Ectodermal cell (in vitro differentiated cells): ENCODE data around the gene CYP4V2.

Experiments used
- H3K27ac ChIP-seq: 2 replicates; pipeline ENCODE4 v1.7.0; 2013; ENCODE audit warnings: mild to moderate bottlenecking, low read depth, low read length; ENCODE audit not compliant: insufficient read depth, poor library complexity, severe bottlenecking
- H3K27me3 ChIP-seq: 2 replicates; pipeline ENCODE4 v1.7.0; 2013; ENCODE audit warnings: mild to moderate bottlenecking, low read length; ENCODE audit not compliant: insufficient read depth, control insufficient read depth, poor library complexity, severe bottlenecking
- H3K36me3 ChIP-seq: one replicate; pipeline ENCODE4 v1.7.0; 2013; ENCODE audit warnings: low read length; ENCODE audit not compliant: control insufficient read depth, insufficient read depth
- H3K4me1 ChIP-seq: one replicate; pipeline ENCODE4 v1.7.0; 2013; ENCODE audit warnings: low read length; ENCODE audit not compliant: control insufficient read depth, insufficient read depth
- H3K4me3 ChIP-seq: 2 replicates; pipeline ENCODE4 v1.7.0; 2013; ENCODE audit warnings: low read depth, low read length, control low read depth; ENCODE audit not compliant: insufficient read depth
- H3K9me3 ChIP-seq: 2 replicates; pipeline ENCODE4 v1.7.0; 2013; ENCODE audit warnings: mild to moderate bottlenecking, low read length, moderate library complexity; ENCODE audit not compliant: control insufficient read depth
- WGBS, 2 experiments: methylation state at CpG; one replicate each; pipeline ENCODE4 v1.1.7; 2013; ENCODE audit warnings: missing lambda C conversion rate in 2 of 2; 5-methylcytosine and 5-hydroxymethylcytosine counted together

Gene CYP4V2

DNA sequence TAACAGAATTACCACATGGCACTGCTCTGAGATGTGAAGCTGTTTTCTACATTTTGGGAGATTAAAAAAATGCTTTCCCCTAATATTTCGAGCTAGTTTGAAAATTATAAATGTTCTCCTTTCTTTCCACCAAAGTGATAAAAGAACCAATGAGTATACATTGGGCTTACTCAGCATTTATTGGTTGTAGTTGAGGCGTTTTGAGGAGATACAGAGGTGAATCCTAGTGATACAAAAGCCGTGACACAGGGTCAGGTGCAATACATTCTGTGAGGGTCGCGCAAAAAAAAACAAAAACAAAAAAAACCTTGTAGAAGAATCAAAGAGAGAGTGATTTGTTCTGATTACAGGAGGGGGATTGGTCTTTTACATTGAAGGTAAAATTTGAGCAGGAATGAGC lies 32.4 kb upstream of the CYP4V2 start:
- H3K9me3 ChIP-seq, result no peaks in the 10 kb centered on the region
- peaks cover 4% of the 10 kb centered on the region for H3K4me1 ChIP-seq
- 90 to 96% methylated on average over 5 of the region's 5 CpGs for WGBS, 2 experiments
- no peaks in the 10 kb centered on the region for H3K27me3 ChIP-seq
- no peaks in the 10 kb centered on the region for H3K36me3 ChIP-seq
- no peak overlapping the region for H3K27ac ChIP-seq
- no peak overlapping the region for H3K4me3 ChIP-seq

GRCh38 chr4:186159613-186160012 lies 31.8 kb upstream of the CYP4V2 start:
- Histone ChIP-seq H3K4me3 (no peak overlapping the region), H3K4me1 (peaks cover 7% of the 10 kb centered on the region), H3K9me3 (no peaks in the 10 kb centered on the region), H3K27ac (no peak overlapping the region), H3K36me3 (no peaks in the 10 kb centered on the region), H3K27me3 (no peaks in the 10 kb centered on the region)
- WGBS, 2 experiments, result 98 to 99% methylated on average over 6 of the region's 6 CpGs

DNA sequence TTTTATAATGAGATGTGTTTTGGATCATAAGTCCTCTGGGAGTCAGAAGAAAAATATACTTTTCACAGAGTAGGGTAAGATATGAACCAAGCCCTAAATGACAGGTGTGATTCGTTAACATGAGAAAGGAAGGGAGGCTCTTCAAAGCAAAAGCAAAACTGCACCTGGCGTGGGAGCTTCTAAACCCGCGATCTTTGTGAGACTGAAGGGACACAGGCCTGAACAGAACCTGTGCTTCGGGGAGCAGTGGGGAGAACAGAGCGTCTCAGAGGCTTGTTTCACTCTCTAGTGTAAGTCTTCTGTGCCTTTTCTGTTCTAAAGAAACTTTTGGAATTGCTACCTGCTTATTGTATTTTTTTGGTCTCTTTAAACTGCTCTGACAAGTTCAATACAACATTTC lies 30.2 kb upstream of the CYP4V2 start:
- Histone ChIP-seq H3K27me3 (no peaks in the 10 kb centered on the region), H3K36me3 (no peaks in the 10 kb centered on the region), H3K4me3 (no peak overlapping the region), H3K27ac (no peak overlapping the region), H3K4me1 (peaks cover 7% of the 10 kb centered on the region), H3K9me3 (no peaks in the 10 kb centered on the region)
- WGBS, 2 experiments, result 87 to 89% methylated on average over 6 of the region's 6 CpGs

DNA sequence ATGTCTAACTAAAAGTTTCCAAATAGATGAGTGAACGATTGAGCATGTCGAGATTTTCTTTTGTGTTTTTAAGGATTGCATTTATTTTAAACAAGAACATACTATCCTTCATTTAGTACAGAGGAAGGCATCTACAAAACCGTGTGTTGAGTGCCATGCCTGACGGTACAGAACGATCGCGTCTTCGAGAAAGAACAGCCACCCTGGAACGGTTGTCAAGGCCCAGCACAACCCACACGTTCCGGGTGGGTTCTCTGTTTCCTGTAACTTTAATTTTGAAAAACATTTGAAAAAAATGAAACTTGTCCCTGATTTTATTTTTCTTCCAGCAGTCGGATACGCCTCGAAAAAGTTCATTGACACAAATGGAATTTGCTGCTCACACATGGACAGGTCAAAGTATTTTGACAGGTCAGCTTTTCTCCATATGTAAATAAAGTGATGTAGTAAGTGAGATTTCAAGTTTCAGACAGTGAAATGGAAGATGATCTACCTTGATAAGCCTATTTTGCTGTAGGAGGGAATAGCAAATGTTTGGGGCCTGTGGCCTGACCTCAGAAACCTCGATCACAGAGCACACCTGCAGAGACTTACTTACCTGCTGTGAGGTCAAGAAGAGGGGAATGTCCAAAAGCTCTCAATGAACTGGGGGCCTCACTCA lies 24.4 kb upstream of the CYP4V2 start:
- WGBS, 2 experiments, result 93 to 94% methylated on average over 13 to 15 of the region's 15 CpGs
- Histone ChIP-seq H3K9me3 (no peaks in the 10 kb centered on the region), H3K27me3 (no peaks in the 10 kb centered on the region), H3K27ac (no peak overlapping the region), H3K4me3 (no peak overlapping the region), H3K4me1 (peaks cover 3% of the 10 kb centered on the region), H3K36me3 (no peaks in the 10 kb centered on the region)

DNA sequence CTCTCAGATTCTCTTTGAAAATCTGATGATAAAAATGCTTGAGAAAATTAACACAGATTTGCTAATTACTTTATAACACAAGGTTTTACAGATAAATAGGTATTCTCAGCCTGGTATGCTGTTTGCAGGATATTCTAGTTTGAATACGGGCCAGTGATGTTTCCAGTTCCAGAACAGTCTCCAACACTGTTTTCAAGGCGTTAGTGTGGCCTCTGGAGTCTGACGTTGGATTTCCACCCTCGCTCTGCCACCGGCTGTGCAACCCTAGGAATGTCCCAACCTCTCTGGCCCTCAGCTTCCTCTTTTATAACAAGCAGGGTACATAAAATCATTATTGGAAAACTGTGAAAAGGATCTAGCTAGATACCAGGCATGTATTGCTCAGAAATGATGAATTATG lies 23.8 kb upstream of the CYP4V2 start:
- H3K36me3 ChIP-seq, result no peaks in the 10 kb centered on the region
- no peak overlapping the region for H3K27ac ChIP-seq
- H3K4me3 ChIP-seq, result no peak overlapping the region
- no peaks in the 10 kb centered on the region for H3K27me3 ChIP-seq
- H3K9me3 ChIP-seq, result no peaks in the 10 kb centered on the region
- H3K4me1 ChIP-seq, result peaks cover 3% of the 10 kb centered on the region
- WGBS, 2 experiments, result 83 to 86% methylated on average over 5 of the region's 5 CpGs

- WGBS, 2 experiments, result 92 to 97% methylated on average over 9 of the region's 9 CpGs
- Histone ChIP-seq H3K27me3 (no peaks in the 10 kb centered on the region), H3K9me3 (no peaks in the 10 kb centered on the region)
Observed at GRCh38 chr4:186168750-186169149, 22.6 kb upstream of the CYP4V2 start.

GRCh38 chr4:186169333-186169944 lies 21.9 kb upstream of the CYP4V2 start:
- no peak overlapping the region for H3K27ac ChIP-seq
- 93 to 96% methylated on average over 18 of the region's 18 CpGs for WGBS, 2 experiments
- H3K36me3 ChIP-seq, result no peaks in the 10 kb centered on the region
- no peaks in the 10 kb centered on the region for H3K4me1 ChIP-seq
- H3K27me3 ChIP-seq, result no peaks in the 10 kb centered on the region
- no peak overlapping the region for H3K4me3 ChIP-seq
- H3K9me3 ChIP-seq, result no peaks in the 10 kb centered on the region

More at GRCh38 chr4:186168750-186169149, 22.6 kb upstream of the CYP4V2 start:
- Histone ChIP-seq H3K27ac (no peak overlapping the region), H3K4me3 (no peak overlapping the region), H3K4me1 (peaks cover 3% of the 10 kb centered on the region), H3K36me3 (no peaks in the 10 kb centered on the region)

DNA sequence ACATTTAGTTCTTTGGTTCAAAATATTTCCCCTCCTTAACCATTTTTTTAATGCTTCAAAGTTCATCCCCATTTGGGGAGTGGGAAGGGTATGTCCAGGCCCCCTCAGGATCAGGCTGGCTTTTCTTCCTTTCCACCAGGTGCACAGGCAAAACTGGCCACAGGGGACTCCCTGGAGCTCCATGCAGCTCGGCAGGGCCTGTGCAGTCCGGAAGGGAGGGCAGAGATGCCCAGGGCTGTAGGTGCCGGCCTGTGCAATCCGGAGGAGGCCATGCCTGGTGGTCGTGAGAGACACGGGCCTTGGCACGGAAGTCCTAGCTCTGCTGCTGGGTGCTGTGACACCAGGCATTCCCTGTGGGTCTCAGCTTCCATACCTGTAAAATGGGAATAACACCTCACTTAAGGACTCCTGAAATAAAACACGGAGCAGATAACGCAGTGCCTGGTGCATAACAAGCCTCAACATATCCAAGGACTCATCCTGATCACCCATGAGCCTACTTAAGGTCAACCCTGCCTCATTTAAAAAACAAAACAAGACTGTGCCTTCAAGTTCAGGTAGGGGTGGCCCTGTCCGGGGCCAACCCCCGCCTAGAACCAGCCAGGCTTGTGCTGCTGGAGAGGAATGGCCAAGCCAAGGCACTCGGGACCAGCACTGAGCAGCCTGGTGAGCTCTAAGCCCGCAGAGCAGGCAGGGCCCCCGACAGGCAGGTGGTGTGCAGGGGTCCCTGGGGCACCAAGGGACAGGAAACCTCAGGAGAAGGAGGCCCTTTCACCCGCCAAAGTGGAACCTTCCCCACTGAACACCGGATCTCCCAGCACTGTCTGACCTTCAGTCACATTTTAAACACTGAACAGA lies 21.2 kb upstream of the CYP4V2 start:
- H3K27me3 ChIP-seq, result no peaks in the 10 kb centered on the region
- WGBS, 2 experiments, result 92 to 93% methylated on average over 16 of the region's 16 CpGs
- H3K4me1 ChIP-seq, result no peaks in the 10 kb centered on the region
- no peaks in the 10 kb centered on the region for H3K36me3 ChIP-seq
- H3K27ac ChIP-seq, result no peak overlapping the region
- H3K9me3 ChIP-seq, result no peaks in the 10 kb centered on the region
- H3K4me3 ChIP-seq, result no peak overlapping the region

DNA sequence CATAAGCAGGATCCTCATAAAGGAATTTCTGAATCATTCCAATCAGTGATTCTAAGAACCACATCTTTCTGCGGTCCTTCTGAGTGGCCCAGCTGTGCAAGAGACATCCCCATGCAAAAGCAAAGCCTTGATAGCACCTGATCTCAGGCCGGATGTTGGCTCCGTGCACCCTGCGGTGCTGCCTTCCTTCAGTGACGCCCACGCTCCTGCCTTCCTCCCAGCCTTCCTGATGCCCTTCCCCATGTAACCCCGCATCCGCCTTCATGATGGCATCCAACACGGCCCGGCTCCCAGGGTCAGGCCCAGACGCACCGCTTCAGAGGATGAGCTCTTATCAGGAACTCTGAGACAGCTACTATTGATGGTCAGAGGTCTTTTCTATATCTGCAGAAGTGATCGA lies 20.4 kb upstream of the CYP4V2 start:
- no peaks in the 10 kb centered on the region for H3K36me3 ChIP-seq
- 87 to 89% methylated on average over 13 of the region's 13 CpGs for WGBS, 2 experiments
- no peaks in the 10 kb centered on the region for H3K4me1 ChIP-seq
- H3K27ac ChIP-seq, result no peak overlapping the region
- no peak overlapping the region for H3K4me3 ChIP-seq
- H3K27me3 ChIP-seq, result no peaks in the 10 kb centered on the region
- H3K9me3 ChIP-seq, result no peaks in the 10 kb centered on the region

GRCh38 chr4:186172546-186172945 lies 18.8 kb upstream of the CYP4V2 start:
- Histone ChIP-seq H3K4me3 (no peak overlapping the region), H3K9me3 (no peaks in the 10 kb centered on the region), H3K27me3 (no peaks in the 10 kb centered on the region), H3K27ac (no peak overlapping the region), H3K4me1 (no peaks in the 10 kb centered on the region), H3K36me3 (no peaks in the 10 kb centered on the region)
- 78 to 87% methylated on average over 7 to 8 of the region's 8 CpGs for WGBS, 2 experiments
